Amygdala (tissue), 56 donors: ENCODE measurements around the gene YAF2.

ENCODE experiments used
- DNase-seq, 56 donors: peaks; one replicate each; lab custom pipeline; 2025; lab: John Stamatoyannopoulos, UW

The YAF2 gene

DNA sequence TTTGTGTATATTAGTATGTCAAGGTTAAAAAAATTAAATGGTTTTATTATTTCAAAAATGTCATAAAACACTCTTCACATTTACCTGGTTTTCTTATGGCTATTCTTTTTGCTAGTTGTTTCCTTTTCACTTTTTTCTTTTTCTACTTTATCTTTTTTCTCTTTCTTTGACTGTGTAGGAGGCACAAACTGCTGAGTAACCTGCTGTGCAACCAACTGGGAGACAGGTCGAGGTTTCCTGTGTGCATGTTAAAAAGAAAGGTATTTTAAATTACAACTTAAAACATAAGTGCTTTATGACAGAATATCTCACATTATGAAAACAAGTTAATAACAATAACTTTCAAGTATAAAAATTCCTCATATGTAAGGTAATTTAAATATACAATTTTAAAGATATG, 76.5 kb downstream of the YAF2 start:
- no peak for DNase-seq

DNA sequence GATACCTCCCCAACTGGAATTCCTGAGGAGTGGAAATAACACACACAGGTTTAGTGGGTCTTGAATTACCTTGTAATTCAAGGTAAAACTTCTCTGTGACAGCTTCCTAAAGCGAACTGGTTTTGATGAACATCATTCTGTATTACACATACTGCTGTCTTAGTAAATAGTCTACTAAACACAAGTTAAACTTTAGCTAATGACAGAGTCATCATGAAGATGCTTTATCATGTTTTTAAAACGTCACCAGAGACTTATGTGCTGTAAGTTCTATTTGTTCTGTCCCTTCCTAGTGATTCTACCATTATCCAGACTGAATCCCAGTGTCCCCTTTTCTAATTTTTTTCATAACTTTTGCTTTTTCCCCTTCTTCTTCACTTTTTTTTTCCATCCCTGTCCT, 81.8 kb downstream of the YAF2 start:
- no peak for DNase-seq

DNA sequence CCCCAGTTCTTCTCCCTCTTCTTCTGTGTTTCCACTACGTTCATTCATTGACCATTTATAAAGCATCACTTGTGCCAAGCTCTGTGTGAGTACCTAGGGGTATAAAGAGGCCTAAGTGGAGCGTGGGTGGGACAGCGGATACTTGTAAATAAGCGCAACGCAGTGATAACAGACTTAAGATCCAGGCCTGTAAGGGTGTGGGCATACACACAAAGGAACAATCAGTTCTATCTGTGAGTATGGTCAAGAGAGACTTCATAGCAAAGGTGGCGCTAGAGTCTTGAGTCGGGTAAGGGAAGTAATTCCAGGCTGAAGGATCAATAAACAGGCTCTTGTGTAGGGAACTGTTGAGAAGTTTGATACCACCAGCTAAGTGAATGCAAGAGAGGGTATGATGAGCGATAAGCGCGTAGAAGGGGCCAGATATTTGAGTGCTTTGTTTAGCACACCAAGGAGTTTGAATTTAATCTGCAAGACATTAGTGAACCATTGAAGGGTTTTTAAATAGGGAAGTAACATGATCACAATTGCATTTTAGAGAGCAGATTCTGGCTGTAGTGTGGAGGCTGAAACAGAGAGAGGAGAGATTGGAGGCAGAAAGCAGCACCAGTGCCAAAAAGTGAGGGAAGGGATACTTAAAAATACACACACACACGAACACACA, 92.4 kb downstream of the YAF2 start:
- peak in 1 of 56 donors; percentile 7 for DNase-seq

DNA sequence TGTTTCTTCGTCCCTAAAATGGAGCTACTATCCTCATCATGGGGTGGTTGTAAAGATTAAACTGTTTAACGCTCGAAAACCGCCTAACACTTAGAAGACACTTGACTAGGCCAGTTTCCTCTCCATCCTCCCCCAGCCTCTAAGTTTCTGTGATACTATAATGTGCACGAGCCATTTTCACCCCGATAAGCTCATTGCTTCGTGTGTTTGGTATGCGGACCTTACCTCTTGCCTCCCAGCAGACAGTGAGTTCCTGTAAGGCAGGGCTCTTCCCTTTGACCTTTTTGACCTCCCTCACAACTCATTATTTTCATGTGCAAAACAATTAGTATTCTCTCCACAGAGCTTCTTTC, 92.9 kb downstream of the YAF2 start:
- no peak for DNase-seq

DNA sequence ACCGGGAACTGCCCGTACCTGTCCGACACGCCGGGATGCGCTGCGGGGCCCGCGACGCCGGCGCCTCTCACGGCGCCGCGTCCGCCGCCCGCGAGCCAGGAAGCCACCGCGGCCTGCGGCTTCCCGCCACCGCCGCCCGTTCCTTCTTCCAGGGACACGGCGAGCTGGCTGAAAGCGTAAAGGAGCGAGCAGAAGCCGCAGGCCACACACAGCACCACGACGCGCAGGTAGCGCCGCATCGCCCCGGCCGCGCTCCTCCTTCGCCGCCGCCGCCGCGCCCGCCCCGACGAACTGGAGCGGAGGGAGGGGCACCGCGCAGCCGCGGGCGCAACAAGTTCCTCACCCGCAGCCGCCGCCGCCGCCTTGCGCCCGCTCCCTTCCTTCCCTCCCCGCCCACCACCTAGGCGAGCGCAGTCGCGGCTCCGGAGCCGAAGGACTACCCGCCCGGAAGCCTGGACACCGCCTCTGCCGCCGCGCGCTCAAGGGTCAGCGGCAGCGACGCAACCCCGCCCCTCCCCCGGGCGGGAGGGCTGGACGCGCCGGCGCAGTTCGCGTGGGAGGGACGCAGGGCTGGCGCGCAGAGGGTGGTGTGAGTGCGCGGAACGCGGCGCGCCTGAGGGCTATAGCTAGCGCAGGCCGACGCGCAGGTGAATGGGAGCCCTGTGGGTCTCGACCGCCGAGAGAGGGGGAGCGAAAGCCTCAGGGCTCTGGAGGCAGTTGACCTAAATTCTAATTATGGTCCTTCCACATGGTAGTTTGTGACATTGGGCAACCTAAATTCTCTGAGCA, 93.4 kb downstream of the YAF2 start, which contains the start of gene GXYLT1:
TSS of gene GXYLT1 (minus strand) at position 467 of the 789 bp plus-strand sequence. CDS start at position 239, 228 bp downstream.
- peak; percentile 13 to 91 (median 76) for DNase-seq

DNA sequence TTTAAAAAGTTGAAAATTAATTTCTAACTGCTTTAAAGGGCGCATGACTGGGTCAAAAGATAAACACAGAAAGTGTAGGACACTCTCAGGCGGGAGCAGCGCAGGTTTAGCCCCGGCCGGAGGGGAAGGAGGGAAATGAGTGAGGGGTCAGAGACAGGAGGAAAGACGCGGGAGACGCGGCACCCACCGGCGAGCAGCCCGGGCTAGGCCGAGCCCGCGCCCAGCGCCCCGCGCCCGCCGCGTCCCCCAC, 94.0 kb downstream of the YAF2 start:
- peak in 2 of 56 donors; percentile 26 to 36 for DNase-seq

DNA sequence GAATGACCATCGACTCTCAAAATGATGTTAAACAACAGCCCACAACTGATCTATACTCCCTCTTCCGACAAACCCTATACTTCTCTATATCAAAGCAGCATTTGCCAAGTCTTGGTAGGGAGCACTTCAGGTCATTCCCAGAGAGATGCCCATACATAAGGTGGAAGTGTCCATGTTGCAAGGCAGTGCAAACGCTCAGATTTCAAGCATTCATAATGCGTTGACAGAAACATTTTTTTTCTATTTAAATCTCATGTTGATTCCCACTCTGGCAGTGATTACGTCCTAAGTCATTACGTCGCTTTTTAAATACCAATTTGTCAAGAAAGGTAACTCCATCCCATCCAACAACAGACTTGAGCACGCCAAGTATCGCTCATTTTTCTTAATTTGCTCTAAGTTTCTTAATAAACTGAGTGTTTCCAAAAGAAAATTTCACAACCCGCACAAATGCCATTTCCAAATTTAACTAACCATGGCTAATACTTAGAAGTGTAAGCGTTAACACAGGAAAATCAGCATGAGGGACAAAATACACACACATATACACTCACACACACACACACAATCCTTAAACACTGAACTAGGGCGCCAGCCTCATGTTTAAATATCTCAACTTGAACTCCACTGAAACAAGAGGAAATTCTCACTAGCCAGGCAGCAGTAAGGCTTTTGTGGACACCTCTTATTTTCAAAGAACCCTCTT, 94.4 kb downstream of the YAF2 start:
- no peak for DNase-seq

DNA sequence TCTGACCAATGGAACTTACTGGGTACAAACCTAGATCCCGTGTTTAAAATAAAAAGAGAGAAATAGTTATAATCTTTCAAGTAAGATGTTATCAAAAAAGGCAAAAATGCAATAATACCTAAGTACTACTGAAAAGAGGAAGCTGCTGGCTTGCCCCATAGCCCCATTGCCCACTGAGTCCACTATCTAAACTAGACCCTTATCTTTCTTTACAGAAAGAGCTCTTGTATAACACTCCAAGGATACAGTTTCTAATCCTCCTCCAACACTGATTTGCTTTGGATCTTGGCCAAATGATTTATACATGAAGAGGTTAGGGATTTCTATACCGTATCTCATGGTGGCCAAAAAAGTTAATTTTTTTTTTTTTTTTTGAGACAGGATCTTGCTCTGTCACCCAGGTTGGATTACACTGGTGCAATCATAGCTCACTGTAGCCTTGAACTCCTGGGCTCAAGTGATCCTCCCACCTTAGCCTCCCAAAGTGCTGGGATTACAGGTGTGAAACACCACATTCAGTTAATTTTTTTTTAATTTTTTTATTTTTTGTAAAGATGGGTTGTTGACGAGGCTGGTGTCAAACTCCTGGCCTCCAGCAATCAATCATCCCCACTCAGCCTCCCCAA, 96.0 kb downstream of the YAF2 start:
- DNase-seq = no peak

DNA sequence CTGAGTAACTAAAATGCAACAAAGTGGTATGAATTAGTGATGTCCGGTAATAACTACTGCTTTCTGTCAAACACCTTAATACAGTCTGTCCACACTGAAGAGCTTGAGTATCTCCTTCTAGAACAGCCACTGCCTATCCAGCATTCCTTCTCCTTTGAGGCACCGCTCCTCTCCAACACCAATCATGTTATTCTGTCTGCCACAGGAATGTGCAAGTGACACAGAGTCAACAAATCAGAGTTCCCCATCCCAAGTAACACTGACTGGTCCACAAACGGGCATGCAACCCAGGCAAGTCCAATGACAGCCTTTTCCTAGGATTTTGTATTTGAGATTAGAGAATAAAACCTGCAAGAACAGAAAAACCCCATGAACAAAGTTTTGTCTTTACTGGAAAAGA, 97.1 kb downstream of the YAF2 start:
- no peak for DNase-seq

DNA sequence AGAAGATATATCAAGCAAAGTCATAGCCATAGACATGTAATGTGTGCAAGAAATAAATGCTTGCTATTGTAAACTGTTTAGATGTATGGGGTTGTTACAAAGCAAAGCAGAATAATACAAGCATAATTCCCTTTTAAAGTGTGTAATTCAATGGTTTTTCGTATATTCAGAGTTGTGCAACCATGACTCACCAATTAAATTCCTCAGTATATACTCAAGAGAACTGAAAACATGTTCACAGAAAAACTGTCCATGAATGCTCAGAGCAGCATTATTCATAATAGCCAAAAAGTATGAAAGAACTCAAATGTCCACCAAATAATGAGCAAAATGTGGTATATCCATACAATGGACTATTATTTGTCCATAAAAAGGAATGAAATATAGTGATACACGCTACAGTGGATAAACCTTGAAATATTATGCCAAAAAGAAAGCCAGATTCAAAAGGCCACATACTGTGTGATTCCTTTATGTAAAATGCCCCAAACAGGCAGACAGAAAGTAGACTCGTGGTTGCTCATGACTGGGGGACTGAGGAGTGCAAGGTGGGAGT, 102.7 kb downstream of the YAF2 start:
- DNase-seq = no peak

DNA sequence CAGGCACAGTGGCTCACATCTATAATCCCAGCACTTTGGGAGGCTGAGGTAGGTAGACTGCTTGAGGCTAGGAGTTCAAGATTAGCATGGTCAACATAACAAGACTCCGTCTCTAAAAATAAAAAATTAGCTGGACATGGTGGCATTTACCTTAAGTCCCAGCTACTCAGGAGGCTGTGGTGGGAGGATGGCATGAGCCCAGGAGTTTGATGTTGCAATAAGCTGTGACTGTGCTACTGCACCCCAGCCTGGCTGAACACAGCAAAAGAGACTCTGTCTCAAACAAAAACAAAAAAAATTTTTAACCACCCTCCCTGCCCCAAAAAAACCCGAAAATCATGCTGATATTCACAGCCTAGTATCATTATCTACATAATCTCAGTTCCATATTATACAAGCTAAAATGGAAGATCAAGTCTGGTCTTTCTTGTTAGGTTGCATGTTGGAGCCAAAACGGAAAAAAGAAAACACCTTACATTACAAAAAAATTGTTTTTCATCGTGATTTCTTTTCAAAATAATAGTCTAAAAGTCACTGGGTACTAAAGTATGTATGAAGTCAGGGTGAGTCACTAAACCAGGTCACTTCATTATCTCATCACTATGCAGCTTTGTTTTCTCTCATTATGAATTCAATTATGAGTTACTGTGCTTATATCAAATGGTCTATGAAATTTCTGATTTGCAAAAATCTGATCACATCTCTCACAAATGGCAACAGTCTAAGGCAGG, 107.2 kb downstream of the YAF2 start:
- no peak for DNase-seq

DNA sequence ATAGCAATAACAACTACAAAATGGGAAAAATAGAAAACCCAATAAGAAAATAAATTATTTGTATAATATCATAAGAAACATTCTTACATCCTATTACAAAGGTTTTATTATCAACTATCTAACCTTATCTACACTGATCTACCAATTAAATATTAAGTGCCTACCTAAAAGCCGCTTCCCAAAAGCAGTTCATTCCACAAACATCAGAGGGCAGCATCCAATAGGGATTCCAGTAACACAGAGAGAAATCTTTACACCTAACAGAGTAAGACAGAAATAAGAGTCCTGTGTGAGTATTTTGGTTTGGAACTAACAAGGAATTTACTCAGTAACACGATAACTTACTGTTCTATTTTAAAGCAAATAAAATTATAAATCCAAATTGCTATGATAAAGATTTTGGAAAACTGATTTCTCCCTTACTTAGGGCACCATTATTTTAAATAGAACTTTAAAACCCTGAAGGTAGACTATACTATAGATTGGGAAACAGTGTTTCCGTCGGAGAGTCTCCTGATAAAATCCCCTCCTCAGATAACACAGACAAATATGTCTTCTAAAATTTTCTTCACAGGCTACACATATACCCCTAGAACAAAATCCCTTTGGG, 108.3 kb downstream of the YAF2 start:
- peak in 12 of 56 donors; percentile 1 to 71 (median 12) for DNase-seq

DNA sequence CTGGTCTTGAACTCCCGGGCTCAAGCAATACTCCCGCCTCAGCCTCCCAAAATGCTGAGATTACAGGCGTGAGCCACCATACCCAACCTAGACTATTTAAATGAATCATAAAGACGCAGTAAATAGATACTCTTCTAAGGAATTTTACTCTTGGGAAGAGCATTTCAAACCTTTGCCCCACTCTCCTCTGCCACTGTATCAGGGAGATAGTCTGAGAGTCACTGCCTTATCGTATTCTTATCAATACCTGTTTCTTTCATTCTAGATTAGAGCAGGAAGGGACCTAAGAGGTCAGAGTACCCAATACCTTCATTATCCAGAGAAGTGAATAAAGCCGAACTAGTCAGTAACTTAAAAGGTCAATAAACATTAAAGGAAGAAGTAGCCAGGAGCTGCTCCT, 109.2 kb downstream of the YAF2 start:
- no peak for DNase-seq

DNA sequence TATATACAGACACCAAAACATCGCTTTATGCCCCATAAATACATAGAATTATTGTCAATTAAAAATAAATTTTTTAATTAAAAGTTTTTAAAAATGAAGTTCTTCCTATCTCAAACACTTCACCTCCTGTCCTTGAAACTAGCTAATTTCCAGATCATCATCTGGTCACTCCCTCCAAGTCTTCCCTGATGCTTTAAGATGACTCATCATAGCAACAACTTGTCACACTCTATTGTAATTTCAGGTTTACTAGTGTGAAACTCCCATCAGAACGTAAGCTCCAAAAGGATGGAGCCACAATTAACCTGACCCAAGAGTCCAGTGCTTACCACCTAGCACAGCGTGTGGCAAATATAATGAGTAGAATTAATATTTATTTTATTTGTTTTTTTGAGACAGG, 109.7 kb downstream of the YAF2 start:
- no peak for DNase-seq

DNA sequence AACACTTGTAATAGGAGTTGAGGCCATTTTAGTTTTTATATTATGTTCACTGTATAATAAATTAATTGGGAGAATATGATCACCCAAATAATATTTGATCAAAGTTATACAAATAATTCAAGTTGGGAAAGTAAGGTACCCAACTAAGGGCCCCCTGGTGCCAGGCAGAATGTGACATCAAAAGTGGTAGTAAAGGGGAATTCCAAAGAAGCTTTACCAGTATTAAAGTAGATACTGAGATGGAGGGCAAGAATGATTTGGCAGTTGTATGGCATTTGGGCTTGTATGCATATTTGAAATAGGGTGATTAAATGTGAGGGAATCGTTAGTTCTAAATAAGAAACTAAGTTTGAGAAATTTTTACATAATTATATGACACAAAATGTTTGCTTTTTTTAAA, 111.1 kb downstream of the YAF2 start:
- no peak for DNase-seq

DNA sequence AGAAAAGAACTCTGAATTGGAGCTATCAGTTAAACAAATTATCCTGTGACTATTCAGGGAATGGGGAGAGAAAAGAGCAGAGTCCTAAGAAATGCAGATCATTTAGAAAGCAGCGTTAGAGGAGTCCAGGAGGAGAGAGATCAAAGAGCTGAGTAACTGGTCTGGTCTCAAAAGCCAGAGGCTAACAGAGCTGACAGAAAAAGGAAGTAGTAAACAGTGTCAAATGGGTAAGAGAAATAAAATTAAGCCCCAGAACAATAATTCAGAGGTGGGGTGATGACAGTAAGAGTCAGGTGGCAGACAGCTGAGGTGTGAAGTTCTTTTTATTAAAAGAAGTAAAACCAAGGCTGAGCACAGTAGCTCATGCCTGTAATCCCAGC, 112.7 kb downstream of the YAF2 start:
- no peak for DNase-seq

DNA sequence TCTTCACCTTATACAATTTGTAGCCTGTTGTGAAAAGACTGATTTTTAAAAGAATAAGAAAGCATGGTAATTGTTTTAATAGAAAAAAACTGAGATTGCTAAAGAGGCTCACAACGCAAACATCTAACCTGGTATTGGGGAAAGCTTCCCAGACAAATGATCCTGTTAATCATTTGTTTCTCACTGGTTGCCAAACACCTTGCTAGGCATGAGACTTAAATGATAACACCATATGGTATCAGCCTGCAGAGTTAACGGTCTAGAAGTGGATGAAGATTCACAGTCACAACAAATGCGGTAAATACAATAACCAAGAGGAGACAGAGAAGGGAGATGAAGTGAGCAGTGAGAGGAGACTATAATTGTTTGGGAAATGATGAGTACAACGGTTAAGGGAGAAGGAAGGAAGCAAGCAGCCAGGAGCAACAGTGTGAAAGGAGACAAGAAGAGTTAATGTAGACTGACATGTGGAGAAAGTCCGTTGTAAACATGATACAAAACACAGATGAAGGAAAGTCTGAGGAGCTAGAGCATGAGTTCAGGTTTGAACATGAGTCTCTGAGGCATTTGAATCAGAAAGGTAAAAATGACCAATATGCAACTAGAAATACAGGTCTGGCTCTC, 113.2 kb downstream of the YAF2 start:
- DNase-seq = no peak

DNA sequence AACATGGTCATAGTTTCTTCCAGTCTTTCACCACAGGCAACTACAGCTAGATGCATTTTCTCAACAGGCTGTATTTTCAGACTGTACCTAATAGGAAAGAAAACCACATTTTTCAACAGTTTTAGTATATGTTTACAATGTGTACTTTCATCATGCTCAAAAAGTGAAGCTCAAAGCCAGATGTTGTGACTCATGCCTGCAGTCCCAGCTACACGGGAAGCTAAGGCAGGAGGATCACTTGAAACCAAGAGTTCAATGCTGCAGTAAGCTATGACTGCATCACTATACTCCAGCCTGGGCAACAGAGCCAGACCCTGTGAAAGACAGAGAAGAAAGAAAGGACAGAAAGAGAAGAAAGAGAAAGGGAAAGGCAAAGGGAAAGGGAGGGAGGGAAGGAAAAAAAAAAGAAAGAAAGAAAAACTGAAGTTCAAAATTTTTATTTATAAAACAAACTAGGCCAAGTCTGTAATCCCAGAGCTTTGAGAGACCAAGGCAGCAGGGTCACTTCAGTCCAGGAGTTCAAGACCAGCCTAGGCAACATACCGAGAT, 118.9 kb downstream of the YAF2 start:
- no peak for DNase-seq
